Endothelial cell of umbilical vein (primary cell): ENCODE results near the gene PAQR8. TPM values are rescaled to one million over a fixed set of nuclear protein-coding genes. Genes with fewer than 3 reads are reported as not detected.

Experiments
- BruUV-seq: library from RNA; stranded (reverse); fragments of 400-500 nt; replicated peaks from 2 replicates; lab custom pipeline; 2021; lab: Mats Ljungman, UMichigan
- CTCF ChIA-PET: fragments of 300-600, 350-600 bp; sonication (Branson Sonifier 250); formaldehyde crosslinking; loops from one replicate; lab custom pipeline; 2021; ENCODE audit warnings: antibody characterized with exemption, inconsistent platforms; lab: Charles Lee
- POLR2A ChIA-PET: fragments of 300-600, 350-600 bp; sonication (Branson Sonifier 250); formaldehyde crosslinking; loops from one replicate; lab custom pipeline; 2021; ENCODE audit warnings: antibody characterized with exemption, inconsistent platforms; lab: Charles Lee
- DNase-seq: peaks from one replicate; pipeline ENCODE4 v3.0.0-alpha.2; 2011; ENCODE audit warnings: low read depth, low spot score
- FAIRE-seq: peaks from 2 replicates; lab custom pipeline; 2011; peaks lifted over from hg19 to GRCh38; lab: Jason Lieb, UNC
- H2AFZ ChIP-seq: 2 replicates; pipeline ENCODE4 v1.6.0; 2012; ENCODE audit warnings: low read depth, low read length, control low read depth, inconsistent platforms
- H3K27ac ChIP-seq: 2 replicates; pipeline ENCODE4 v1.5.1; 2011; ENCODE audit warnings: low read depth, mild to moderate bottlenecking, control low read depth, low read length, moderate library complexity; ENCODE audit not compliant: insufficient read depth
- H3K27me3 ChIP-seq, 2 experiments: 2 replicates each; pipeline versions ENCODE4 v1.6.0 to v1.6.1; 2011; ENCODE audit warnings: low read length in 2 of 2, mixed read lengths in 1 of 2; ENCODE audit not compliant: control insufficient read depth in 2 of 2, insufficient read depth in 2 of 2
- H3K36me3 ChIP-seq, 2 experiments: 2 replicates in 1 of 2; 3 replicates in 1 of 2; pipeline ENCODE4 v1.5.1; 2011; ENCODE audit warnings: low read length in 2 of 2, mild to moderate bottlenecking in 1 of 2, moderate library complexity in 1 of 2; ENCODE audit not compliant: control insufficient read depth in 2 of 2, insufficient read depth in 2 of 2; ENCODE audit errors: extremely low read depth in 1 of 2
- H3K4me1 ChIP-seq: 3 replicates; pipeline ENCODE4 v1.5.1; 2011; ENCODE audit warnings: mild to moderate bottlenecking, low read length; ENCODE audit not compliant: control insufficient read depth, insufficient read depth; ENCODE audit errors: extremely low read depth
- H3K4me2 ChIP-seq: 2 replicates; pipeline ENCODE4 v1.6.1; 2011; ENCODE audit warnings: low read length, control low read depth, mixed read lengths; ENCODE audit not compliant: insufficient read depth
- H3K4me3 ChIP-seq, 3 experiments: fragments of 200-600 bp in 1 of 3; sonication (generic), shearing (Covaris generic) in 1 of 3; replicated peaks in 1 of 3; 2 replicates each; pipeline ENCODE4 v1.5.1; 2011 to 2016; ENCODE audit warnings: control low read depth in 3 of 3, low read length in 3 of 3, mild to moderate bottlenecking in 2 of 3, inconsistent platforms in 1 of 3, low read depth in 1 of 3, moderate library complexity in 1 of 3; ENCODE audit not compliant: insufficient read depth in 1 of 3
- H3K79me2 ChIP-seq: 2 replicates; pipeline ENCODE4 v1.6.0; 2012; ENCODE audit warnings: low read length, inconsistent platforms; ENCODE audit not compliant: control insufficient read depth, insufficient read depth
- H3K9ac ChIP-seq: replicated peaks from 2 replicates; pipeline ENCODE3; 2011; ENCODE audit warnings: low read length, control low read depth; ENCODE audit not compliant: insufficient read depth; ENCODE audit errors: extremely low read depth
- H3K9me1 ChIP-seq: replicated peaks from 3 replicates; pipeline ENCODE4 v1.6.0; 2011; ENCODE audit warnings: mild to moderate bottlenecking, low read length; ENCODE audit not compliant: control insufficient read depth, insufficient read depth; ENCODE audit errors: extremely low read depth
- H3K9me3 ChIP-seq: replicated peaks from 2 replicates; pipeline ENCODE4 v1.5.1; 2012; ENCODE audit warnings: low read length, inconsistent platforms; ENCODE audit not compliant: control insufficient read depth, insufficient read depth
- H4K20me1 ChIP-seq: replicated peaks from 2 replicates; pipeline ENCODE3; 2011; ENCODE audit warnings: mild to moderate bottlenecking, low read length; ENCODE audit not compliant: control insufficient read depth, insufficient read depth; ENCODE audit errors: extremely low read depth
- CTCF ChIP-seq, 2 donors: IDR thresholded peaks; 1 replicate in 1 of 2; 2 replicates in 1 of 2; pipeline ENCODE4 v1.5.1; 2011; ENCODE audit warnings: low read length in 2 of 2, mild to moderate bottlenecking in 2 of 2, moderate library complexity in 2 of 2, control low read depth in 1 of 2, inconsistent platforms in 1 of 2, low read depth in 1 of 2; ENCODE audit not compliant: insufficient read depth in 1 of 2; ENCODE audit errors: extremely low read depth in 1 of 2
- EZH2 ChIP-seq: IDR thresholded peaks from 2 replicates; pipeline ENCODE4 v1.6.1; 2012; ENCODE audit warnings: borderline replicate concordance, low read depth, mild to moderate bottlenecking, moderate library complexity, low read length, inconsistent platforms; ENCODE audit not compliant: severe bottlenecking
- FOS ChIP-seq: IDR thresholded peaks from 2 replicates; pipeline ENCODE4 v1.6.1; 2011; ENCODE audit warnings: mild to moderate bottlenecking, low read length, moderate library complexity, borderline replicate concordance; ENCODE audit not compliant: insufficient read depth
- GATA2 ChIP-seq: IDR thresholded peaks from 2 replicates; pipeline ENCODE4 v1.7.0; 2011; ENCODE audit warnings: low read depth, mild to moderate bottlenecking, moderate library complexity, mixed read lengths, low read length; ENCODE audit not compliant: insufficient read length, insufficient read depth
- JUN ChIP-seq: IDR thresholded peaks from 2 replicates; pipeline ENCODE4 v1.6.1; 2011; ENCODE audit warnings: borderline replicate concordance, low read depth; ENCODE audit not compliant: insufficient read length, insufficient read depth
- MAX ChIP-seq: IDR thresholded peaks from 2 replicates; pipeline ENCODE4 v1.6.1; 2011; ENCODE audit not compliant: insufficient read depth, insufficient read length
- MYC ChIP-seq: IDR thresholded peaks from one replicate; pipeline ENCODE4 v1.6.1; 2011; ENCODE audit warnings: mild to moderate bottlenecking, low read depth, low read length
- POLR2A ChIP-seq: IDR thresholded peaks from 2 replicates; pipeline ENCODE4 v1.6.1; 2012; ENCODE audit warnings: low read depth, mild to moderate bottlenecking, control low read depth, low read length
- POLR2AphosphoS5 ChIP-seq: IDR thresholded peaks from 2 replicates; pipeline ENCODE4 v1.6.1; 2012; ENCODE audit warnings: low read depth, mild to moderate bottlenecking, control low read depth, low read length, moderate library complexity; ENCODE audit not compliant: insufficient read depth
- dilution Hi-C: fragments of 300-500 bp; cut with MboI; formaldehyde crosslinking; loops from one replicate; pipeline ENCODE4 v1.15.0; 2019; ENCODE audit warnings: low sequenced_read_pairs; ENCODE audit not compliant: extremely low pct_ligation_motif_present
- intact Hi-C: fragments of 100-400 bp; cut with micrococcal nuclease; formaldehyde crosslinking; loops from one replicate; pipeline ENCODE4 v1.10.0; 2022
- polyA plus RNA-seq, 4 experiments: library from polyadenylated mRNA; depleted of rRNA in 3 of 4; stranded (reverse) in 3 of 4; unstranded in 1 of 4; fragments of >200 nt; gene quantifications; 2 replicates each; pipeline versions ENCODE4 v1.2.1 to v1.2.3, GENCODE V29; 2011 to 2012; ENCODE audit warnings: missing spikeins in 1 of 4
- total RNA-seq: library from RNA; stranded (reverse); gene quantifications from 2 replicates; pipeline ENCODE4 v1.2.3, GENCODE V29; 2021

PAQR8 gene
- total and polyA plus RNA-seq, 2 donors (not counting 3 experiments of a cell fraction or from before 2014, with no cell fraction given), result 4.3 to 6.0 TPM

- Histone ChIP-seq H3K9me3 (no peaks in the 10 kb centered on the region), H3K27ac (no peak overlapping the region), H3K4me1 (peaks cover 5% of the 10 kb centered on the region), H3K4me3 (no peak overlapping the region), H3K9me1 (no peaks in the 10 kb centered on the region), H3K9ac (no peak overlapping the region), H3K27me3 (no peaks in the 10 kb centered on the region), H3K4me2 (no peak overlapping the region), H3K79me2 (peaks cover 4% of the 10 kb centered on the region), H3K36me3 (no peaks in the 10 kb centered on the region), H4K20me1 (no peaks in the 10 kb centered on the region), H2AFZ (no peak overlapping the region)
- POLR2A ChIA-PET, result no interaction called here
- CTCF ChIA-PET, result no interaction called here
- intact Hi-C loops (no loop called here), dilution Hi-C loops (no loop called here)
- FAIRE-seq (no peak), DNase-seq (no peak)
- TF ChIP-seq POLR2A, result no peak
- no peak for TF ChIP-seq MAX
- TF ChIP-seq GATA2, result no peak
- TF ChIP-seq MYC, result no peak
- no peak for TF ChIP-seq JUN
- no peak for TF ChIP-seq EZH2
- TF ChIP-seq FOS, result no peak
- no peak for TF ChIP-seq CTCF (IDR thresholded peaks at IDR 0.05; ENCODE audit: extremely low read depth in 1 of 2, insufficient read depth in 1 of 2, low read depth in 1 of 2, low read length in 2 of 2)
- no peak for TF ChIP-seq POLR2AphosphoS5
- BruUV-seq, result no TSS peak
Measured at GRCh38 chr6:52368002-52368401, 6.1 kb downstream of the PAQR8 start.
